ENCODE results near the gene HSPA6. TPM values are rescaled to one million over a fixed set of nuclear protein-coding genes. Genes with fewer than 3 reads are reported as not detected.

The HSPA6 gene
- total and polyA plus RNA-seq, 10 of the 15 experiments (the other 5 are each of a cell fraction or from before 2014, with no cell fraction given) = 0.05 to 8.8 (median 0.66) TPM

DNA sequence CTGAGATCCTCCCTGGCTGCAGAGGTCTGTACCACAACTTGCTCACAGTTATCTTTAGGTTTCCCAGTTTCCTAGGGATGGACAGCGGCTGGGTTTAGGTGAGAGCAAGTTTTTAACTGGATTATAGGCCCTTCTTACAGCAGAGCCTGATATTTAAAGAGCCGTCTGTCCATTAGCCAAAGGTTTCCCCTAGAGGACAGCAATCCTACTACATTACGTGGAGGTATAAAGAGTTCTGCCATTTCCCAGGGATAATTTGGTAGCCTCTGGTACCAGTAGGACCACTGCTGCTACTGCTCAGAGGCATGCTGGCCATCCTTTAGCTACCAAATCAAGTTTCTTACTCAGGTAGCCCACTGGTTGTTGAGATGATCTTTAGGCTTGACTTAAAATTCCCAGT is 41.0 kb upstream of the HSPA6 start:
- POLR2A ChIA-PET = no interaction called here
- no peak for TF ChIP-seq SUZ12 (IDR thresholded peaks at IDR 0.05; ENCODE audit: unreplicated experiment)
- no peak for TF ChIP-seq ZNF274 (IDR thresholded peaks at IDR 0.05; ENCODE audit: insufficient read depth, insufficient read length)
- no peak for TF ChIP-seq NBN (IDR thresholded peaks at IDR 0.05)
- TF ChIP-seq, protein P1, sequence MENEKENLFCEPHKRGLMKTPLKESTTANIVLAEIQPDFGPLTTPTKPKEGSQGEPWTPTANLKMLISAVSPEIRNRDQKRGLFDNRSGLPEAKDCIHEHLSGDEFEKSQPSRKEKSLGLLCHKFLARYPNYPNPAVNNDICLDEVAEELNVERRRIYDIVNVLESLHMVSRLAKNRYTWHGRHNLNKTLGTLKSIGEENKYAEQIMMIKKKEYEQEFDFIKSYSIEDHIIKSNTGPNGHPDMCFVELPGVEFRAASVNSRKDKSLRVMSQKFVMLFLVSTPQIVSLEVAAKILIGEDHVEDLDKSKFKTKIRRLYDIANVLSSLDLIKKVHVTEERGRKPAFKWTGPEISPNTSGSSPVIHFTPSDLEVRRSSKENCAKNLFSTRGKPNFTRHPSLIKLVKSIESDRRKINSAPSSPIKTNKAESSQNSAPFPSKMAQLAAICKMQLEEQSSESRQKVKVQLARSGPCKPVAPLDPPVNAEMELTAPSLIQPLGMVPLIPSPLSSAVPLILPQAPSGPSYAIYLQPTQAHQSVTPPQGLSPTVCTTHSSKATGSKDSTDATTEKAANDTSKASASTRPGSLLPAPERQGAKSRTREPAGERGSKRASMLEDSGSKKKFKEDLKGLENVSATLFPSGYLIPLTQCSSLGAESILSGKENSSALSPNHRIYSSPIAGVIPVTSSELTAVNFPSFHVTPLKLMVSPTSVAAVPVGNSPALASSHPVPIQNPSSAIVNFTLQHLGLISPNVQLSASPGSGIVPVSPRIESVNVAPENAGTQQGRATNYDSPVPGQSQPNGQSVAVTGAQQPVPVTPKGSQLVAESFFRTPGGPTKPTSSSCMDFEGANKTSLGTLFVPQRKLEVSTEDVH (IDR thresholded peaks at IDR 0.05; ENCODE audit: low read depth, partially characterized antibody) = no peak
- TF ChIP-seq, protein P2, sequence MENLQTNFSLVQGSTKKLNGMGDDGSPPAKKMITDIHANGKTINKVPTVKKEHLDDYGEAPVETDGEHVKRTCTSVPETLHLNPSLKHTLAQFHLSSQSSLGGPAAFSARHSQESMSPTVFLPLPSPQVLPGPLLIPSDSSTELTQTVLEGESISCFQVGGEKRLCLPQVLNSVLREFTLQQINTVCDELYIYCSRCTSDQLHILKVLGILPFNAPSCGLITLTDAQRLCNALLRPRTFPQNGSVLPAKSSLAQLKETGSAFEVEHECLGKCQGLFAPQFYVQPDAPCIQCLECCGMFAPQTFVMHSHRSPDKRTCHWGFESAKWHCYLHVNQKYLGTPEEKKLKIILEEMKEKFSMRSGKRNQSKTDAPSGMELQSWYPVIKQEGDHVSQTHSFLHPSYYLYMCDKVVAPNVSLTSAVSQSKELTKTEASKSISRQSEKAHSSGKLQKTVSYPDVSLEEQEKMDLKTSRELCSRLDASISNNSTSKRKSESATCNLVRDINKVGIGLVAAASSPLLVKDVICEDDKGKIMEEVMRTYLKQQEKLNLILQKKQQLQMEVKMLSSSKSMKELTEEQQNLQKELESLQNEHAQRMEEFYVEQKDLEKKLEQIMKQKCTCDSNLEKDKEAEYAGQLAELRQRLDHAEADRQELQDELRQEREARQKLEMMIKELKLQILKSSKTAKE (IDR thresholded peaks at IDR 0.05; ENCODE audit: low read depth, poor library complexity, severe bottlenecking) = no peak
- TF ChIP-seq, protein P3, sequence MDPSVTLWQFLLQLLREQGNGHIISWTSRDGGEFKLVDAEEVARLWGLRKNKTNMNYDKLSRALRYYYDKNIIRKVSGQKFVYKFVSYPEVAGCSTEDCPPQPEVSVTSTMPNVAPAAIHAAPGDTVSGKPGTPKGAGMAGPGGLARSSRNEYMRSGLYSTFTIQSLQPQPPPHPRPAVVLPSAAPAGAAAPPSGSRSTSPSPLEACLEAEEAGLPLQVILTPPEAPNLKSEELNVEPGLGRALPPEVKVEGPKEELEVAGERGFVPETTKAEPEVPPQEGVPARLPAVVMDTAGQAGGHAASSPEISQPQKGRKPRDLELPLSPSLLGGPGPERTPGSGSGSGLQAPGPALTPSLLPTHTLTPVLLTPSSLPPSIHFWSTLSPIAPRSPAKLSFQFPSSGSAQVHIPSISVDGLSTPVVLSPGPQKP (IDR thresholded peaks at IDR 0.05; ENCODE audit: low read depth, low read length) = no peak
- Histone ChIP-seq H3K9me3 (replicated peaks; ENCODE audit: control insufficient read depth, insufficient read depth, low read length) (no peaks in the 10 kb centered on the region), H3K79me2 (ENCODE audit: control insufficient read depth, insufficient read depth, low read length) (no peaks in the 10 kb centered on the region), H3K9ac (ENCODE audit: control insufficient read depth, insufficient read depth, low read length) (no peak overlapping the region), H3K36me3 (ENCODE audit: control insufficient read depth in 2 of 2, insufficient read depth in 2 of 2, low read length in 1 of 2) (no peaks in the 10 kb centered on the region), H3K4me2 (ENCODE audit: control insufficient read depth, insufficient read depth) (no peak overlapping the region), H3K4me3 (no peak overlapping the region), H4K20me1 (ENCODE audit: control insufficient read depth, insufficient read depth) (no peaks in the 10 kb centered on the region), H3K27ac (ENCODE audit: control insufficient read depth, insufficient read depth) (no peak overlapping the region), H3K27me3 (replicated peaks in 1 of 2; ENCODE audit: control insufficient read depth in 2 of 2, insufficient read depth in 2 of 2, low read length in 1 of 2) (no peaks in the 10 kb centered on the region), H3K4me1 (ENCODE audit: control insufficient read depth, insufficient read depth, low read length) (no peaks in the 10 kb centered on the region), H2AFZ (ENCODE audit: control insufficient read depth, low read depth, low read length) (no peak overlapping the region)
- intact Hi-C loops (cut with micrococcal nuclease; ENCODE audit: unreplicated experiment) (loop anchor here (10.0 kb wide), 1 partner anchor 161 kb away; no protein-coding TSS in a partner anchor), in situ Hi-C loops (cut with MboI) (loop anchor here (10.0 kb wide), 1 partner anchor 261 kb away; the partner anchor contains the start of gene DUSP12)
- BruUV-seq (replicated peaks) = no TSS peak
- CTCF ChIA-PET = interaction anchor here (1.4 to 12.5 kb wide), 7 partner anchors 9 to 554 kb away, joined by 4 to 262 read pairs (median 6); partner anchors contain the start of gene DUSP12
- FAIRE-seq (no peak), DNase-seq (ENCODE audit: low read depth, low spot score) (no peak), ATAC-seq (no peak)
- 35% methylated on average over 3 of the region's 3 CpGs for WGBS (ENCODE audit: insufficient coverage, insufficient replicate concordance, low lambda C conversion rate, missing lambda C conversion rate)
- RAD21 ChIA-PET (ENCODE audit: unreplicated experiment) = interaction anchor here (0.6 to 4.2 kb wide), 3 partner anchors 219 to 261 kb away, joined by 3 to 35 read pairs (median 3); no protein-coding TSS in a partner anchor
- SMC1A ChIA-PET (ENCODE audit: uncharacterized antibody, unreplicated experiment) = interaction anchor here (2.2 to 4.9 kb wide), 2 partner anchors 12 to 256 kb away, joined by 11 to 81 read pairs; no protein-coding TSS in a partner anchor

Data from GM12878 (cell line).